ENCODE data around the gene ZSWIM7. TPM values are rescaled to one million over a fixed set of nuclear protein-coding genes. Genes with fewer than 3 reads are reported as not detected.

ZSWIM7 gene
- total RNA-seq, 1 experiment from 2014 or later = 11.9 TPM

GRCh38 chr17:15929941-15930340 is 69.6 kb downstream of the ZSWIM7 start:
- TF ChIP-seq CTCF (IDR thresholded peaks at IDR 0.05; ENCODE audit: unreplicated experiment) = no peak
- intact Hi-C loops (cut with micrococcal nuclease; ENCODE audit: unreplicated experiment) = no loop called here
- no peak for DNase-seq
- H3K27ac Mint-ChIP-seq (ENCODE audit: unreplicated experiment) = no peak overlapping the region
- H3K36me3 Mint-ChIP-seq (ENCODE audit: insufficient read depth, unreplicated experiment) = no peaks in the 10 kb centered on the region
- no TSS peak for BruUV-seq (replicated peaks)
- CTCF ChIA-PET = interaction anchor here (0.6 kb wide), 1 partner anchor 201 kb away, joined by 8 read pairs; no protein-coding TSS in a partner anchor
- peaks cover 22% of the 10 kb centered on the region for H3K27me3 Mint-ChIP-seq (ENCODE audit: unreplicated experiment)
- H3K4me1 Mint-ChIP-seq (ENCODE audit: low read depth, unreplicated experiment) = no peaks in the 10 kb centered on the region
- H3K9me3 Mint-ChIP-seq (ENCODE audit: low read depth, unreplicated experiment) = no peaks in the 10 kb centered on the region
- no peak overlapping the region for H3K4me3 Mint-ChIP-seq (ENCODE audit: low read depth, unreplicated experiment)

GRCh38 chr17:15928286-15928785 is 71.2 kb downstream of the ZSWIM7 start:
- no TSS peak for BruUV-seq (replicated peaks)
- CTCF ChIA-PET = no interaction called here
- no peak for DNase-seq
- Mint-ChIP-seq H3K27ac (ENCODE audit: unreplicated experiment) (no peak overlapping the region), H3K4me3 (ENCODE audit: low read depth, unreplicated experiment) (no peak overlapping the region), H3K4me1 (ENCODE audit: low read depth, unreplicated experiment) (no peaks in the 10 kb centered on the region), H3K9me3 (ENCODE audit: low read depth, unreplicated experiment) (no peaks in the 10 kb centered on the region), H3K27me3 (ENCODE audit: unreplicated experiment) (peaks cover 22% of the 10 kb centered on the region), H3K36me3 (ENCODE audit: insufficient read depth, unreplicated experiment) (no peaks in the 10 kb centered on the region)
- intact Hi-C loops (cut with micrococcal nuclease; ENCODE audit: unreplicated experiment) = no loop called here
- no peak for TF ChIP-seq CTCF (IDR thresholded peaks at IDR 0.05; ENCODE audit: unreplicated experiment)

Other genes starting within 250 kb of the ZSWIM7 start
- gene ADORA2B, start 54.6 kb downstream of the ZSWIM7 start, total RNA-seq (2022) = 10.7 and 12.6 TPM in 2 replicates
- 30.3 and 31.6 TPM in 2 replicates for gene TTC19, start 120 bp upstream of the ZSWIM7 start, total RNA-seq (2022)
- gene NCOR1, start 215.8 kb upstream of the ZSWIM7 start, total RNA-seq (2022) = 84.0 and 91.4 TPM in 2 replicates
- 16.0 and 17.9 TPM in 2 replicates for gene PIGL, start 217.5 kb upstream of the ZSWIM7 start, total RNA-seq (2022)